Colonic mucosa (tissue), 4 donors: ENCODE data around the gene RYR1. TPM values are rescaled to one million over a fixed set of nuclear protein-coding genes. Genes with fewer than 3 reads are reported as not detected.
"Not testable (repeated sequence)": the region's sequence is repeated elsewhere in the genome, so short reads cannot be mapped to it uniquely, and the experiment has no call there.

Experiments
- DNase-seq: peaks from one replicate; pipeline ENCODE4 v3.0.0-alpha.2; 2020
- H3K27ac ChIP-seq: fragments of 200-600 bp; one replicate; pipeline ENCODE4 v1.8.0; 2021
- H3K27me3 ChIP-seq: fragments of 200-600 bp; one replicate; pipeline ENCODE4 v1.8.0; 2021
- H3K36me3 ChIP-seq: fragments of 200-600 bp; one replicate; pipeline ENCODE4 v1.8.0; 2021
- H3K4me1 ChIP-seq: fragments of 200-600 bp; one replicate; pipeline ENCODE4 v1.8.0; 2021; ENCODE audit warnings: mild to moderate bottlenecking
- H3K4me3 ChIP-seq: fragments of 200-600 bp; one replicate; pipeline ENCODE4 v1.8.0; 2021
- H3K9ac ChIP-seq, 2 donors: one replicate each; pipeline ENCODE4 v1.7.0; 2013; ENCODE audit warnings: control low read depth in 2 of 2, low read depth in 2 of 2, low read length in 2 of 2
- H3K9me3 ChIP-seq: fragments of 200-600 bp; one replicate; pipeline ENCODE4 v1.8.0; 2021
- CTCF ChIP-seq: fragments of 200-600 bp; IDR thresholded peaks from one replicate; pipeline ENCODE4 v1.8.0; 2022; ENCODE audit warnings: antibody characterized with exemption, mild to moderate bottlenecking
- intact Hi-C: fragments of 100-400 bp; cut with DNase I; formaldehyde crosslinking; loops from one replicate; pipeline ENCODE4 v1.14.1; 2022
- total RNA-seq, 2 donors: library from RNA; stranded (reverse); fragmentation: NEBNext Ultra II Directional in 1 of 2; extraction: Animal tissue kit (Norgen Biotek cat#: 25700) in 1 of 2; gene quantifications; one replicate each; pipeline ENCODE4 v1.2.1, GENCODE V29; 2021
- donor health status: healthy.
- donor health status: DM: no; HTN: no; CAD: no.
- donor health status: DM: no; HTN: no; CAD: no.

The RYR1 gene
- total RNA-seq, 2 donors from 2014 or later, result 0.64 to 0.89 TPM

DNA sequence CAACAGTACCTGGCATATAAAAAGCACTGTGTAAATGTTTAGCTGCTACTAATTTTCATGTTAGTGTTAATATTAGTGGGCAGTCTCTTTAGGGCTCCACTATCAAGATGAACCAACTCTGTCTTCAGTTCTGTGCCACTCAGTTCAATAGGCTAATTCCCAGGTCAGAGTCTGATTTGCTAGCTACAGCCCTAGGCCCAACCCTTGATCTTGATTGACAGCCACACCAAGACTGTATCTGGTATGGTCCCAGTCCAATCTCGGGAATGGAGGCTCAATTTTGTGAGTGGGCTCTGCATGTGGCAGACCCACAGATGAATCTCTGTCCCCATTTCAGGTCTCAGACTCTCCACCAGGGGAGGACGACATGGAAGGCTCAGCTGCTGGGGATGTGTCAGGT lies 138.2 kb downstream of the RYR1 start:
- no peaks in the 10 kb centered on the region for H3K36me3 ChIP-seq
- intact Hi-C loops, result no loop called here
- H3K9me3 ChIP-seq, result no peaks in the 10 kb centered on the region
- H3K27me3 ChIP-seq, result no peaks in the 10 kb centered on the region
- H3K4me1 ChIP-seq, result no peaks in the 10 kb centered on the region
- no peak for TF ChIP-seq CTCF
- no peak for DNase-seq
- H3K4me3 ChIP-seq, result no peak overlapping the region
- H3K27ac ChIP-seq, result no peak overlapping the region
- H3K9ac ChIP-seq, result no peak overlapping the region

DNA sequence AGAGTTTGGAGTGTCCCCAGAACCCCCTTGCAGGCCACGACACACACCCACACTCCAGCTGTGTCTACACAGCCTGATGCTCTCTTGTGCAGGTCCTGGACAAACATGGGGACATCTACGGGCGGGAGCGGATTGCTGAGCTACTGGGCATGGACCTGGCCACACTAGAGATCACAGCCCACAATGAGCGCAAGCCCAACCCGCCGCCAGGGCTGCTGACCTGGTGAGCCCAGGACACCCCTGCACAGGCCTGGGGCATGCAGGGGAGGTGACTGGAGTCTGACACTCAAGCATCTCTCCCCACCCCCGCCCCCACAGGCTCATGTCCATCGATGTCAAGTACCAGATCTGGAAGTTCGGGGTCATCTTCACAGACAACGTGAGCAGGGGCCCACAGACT lies 144.3 kb downstream of the RYR1 start:
- H3K4me3 ChIP-seq, result no peak overlapping the region
- intact Hi-C loops, result no loop called here
- H3K9me3 ChIP-seq, result no peaks in the 10 kb centered on the region
- H3K36me3 ChIP-seq, result no peaks in the 10 kb centered on the region
- no peak overlapping the region for H3K9ac ChIP-seq
- DNase-seq, result no peak
- H3K4me1 ChIP-seq, result no peaks in the 10 kb centered on the region
- H3K27me3 ChIP-seq, result no peaks in the 10 kb centered on the region
- no peak overlapping the region for H3K27ac ChIP-seq
- no peak for TF ChIP-seq CTCF

GRCh38 chr19:38579304-38579703 lies 145.8 kb downstream of the RYR1 start:
- intact Hi-C loops, H3K27ac ChIP-seq, H3K4me3 ChIP-seq, H3K9ac ChIP-seq, H3K27me3 ChIP-seq, DNase-seq, H3K4me1 ChIP-seq, H3K36me3 ChIP-seq, H3K9me3 ChIP-seq: not testable (repeated sequence)

GRCh38 chr19:38580080-38580479 lies 146.6 kb downstream of the RYR1 start:
- no peak for DNase-seq
- no peaks in the 10 kb centered on the region for H3K36me3 ChIP-seq
- intact Hi-C loops, result no loop called here
- no peak overlapping the region for H3K27ac ChIP-seq
- H3K9ac ChIP-seq, result no peak overlapping the region
- H3K4me1 ChIP-seq, result no peaks in the 10 kb centered on the region
- no peak overlapping the region for H3K4me3 ChIP-seq
- no peaks in the 10 kb centered on the region for H3K27me3 ChIP-seq
- H3K9me3 ChIP-seq, result no peaks in the 10 kb centered on the region
- no peak for TF ChIP-seq CTCF

- H3K4me3 ChIP-seq, result no peak overlapping the region
- DNase-seq, result no peak
- intact Hi-C loops, result no loop called here
- no peaks in the 10 kb centered on the region for H3K27me3 ChIP-seq
- no peaks in the 10 kb centered on the region for H3K36me3 ChIP-seq
- H3K27ac ChIP-seq, result no peak overlapping the region
- no peak overlapping the region for H3K9ac ChIP-seq
- H3K4me1 ChIP-seq, result no peaks in the 10 kb centered on the region
- H3K9me3 ChIP-seq, result no peaks in the 10 kb centered on the region
- no peak for TF ChIP-seq CTCF
Measured at GRCh38 chr19:38583219-38583984, 149.9 kb downstream of the RYR1 start.

DNA sequence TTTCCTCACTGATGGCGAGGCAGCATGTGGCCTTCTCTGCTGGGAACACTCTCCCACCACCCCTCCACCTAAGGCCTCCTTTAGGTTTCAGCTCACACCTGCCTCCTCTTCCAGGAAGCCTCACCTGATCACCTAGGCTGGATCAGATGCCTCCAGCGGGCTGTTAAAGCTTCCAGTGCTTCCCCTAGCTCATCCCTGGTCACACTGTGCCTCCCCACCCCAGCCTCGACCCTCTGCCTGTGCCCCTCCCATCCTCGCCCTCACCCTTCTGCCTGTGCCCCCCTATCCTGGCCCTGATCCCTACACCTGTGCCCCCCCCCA lies 150.5 kb downstream of the RYR1 start:
- no peak for TF ChIP-seq CTCF
- no peak for DNase-seq
- no peak overlapping the region for H3K27ac ChIP-seq

More for the DNA sequence above, 150.5 kb downstream of the RYR1 start:
- Histone ChIP-seq H3K36me3 (no peaks in the 10 kb centered on the region), H3K9me3 (no peaks in the 10 kb centered on the region), H3K4me3 (no peak overlapping the region), H3K4me1 (no peaks in the 10 kb centered on the region), H3K27me3 (no peaks in the 10 kb centered on the region), H3K9ac (no peak overlapping the region)
- intact Hi-C loops, result no loop called here
